NCI-H446 (cell line): ENCODE data around the gene VAPB.

Source experiments
- DNase-seq, 2 experiments: peaks; one replicate each; lab custom pipeline; 2025; lab: John Stamatoyannopoulos, UW

Gene VAPB

DNA sequence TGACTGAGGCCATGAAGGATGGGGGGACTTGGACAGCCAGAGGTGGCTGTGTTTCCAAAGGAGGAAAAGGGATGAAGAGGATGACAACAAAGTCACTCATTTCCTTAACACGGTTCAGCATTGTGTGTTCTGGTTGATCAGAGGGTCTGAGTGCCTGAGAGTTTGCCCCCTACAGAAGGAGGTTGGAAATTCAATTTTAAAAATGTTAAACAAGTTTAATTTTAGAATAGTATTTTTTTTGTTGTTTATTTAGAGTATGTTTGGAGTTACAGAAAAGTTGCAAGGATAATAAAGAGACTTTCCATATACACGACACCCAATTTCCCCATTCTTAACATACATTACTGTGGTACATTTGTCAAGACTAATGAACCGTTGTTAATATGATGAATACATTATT is 10.3 kb upstream of the VAPB start:
- no peak for DNase-seq

DNA sequence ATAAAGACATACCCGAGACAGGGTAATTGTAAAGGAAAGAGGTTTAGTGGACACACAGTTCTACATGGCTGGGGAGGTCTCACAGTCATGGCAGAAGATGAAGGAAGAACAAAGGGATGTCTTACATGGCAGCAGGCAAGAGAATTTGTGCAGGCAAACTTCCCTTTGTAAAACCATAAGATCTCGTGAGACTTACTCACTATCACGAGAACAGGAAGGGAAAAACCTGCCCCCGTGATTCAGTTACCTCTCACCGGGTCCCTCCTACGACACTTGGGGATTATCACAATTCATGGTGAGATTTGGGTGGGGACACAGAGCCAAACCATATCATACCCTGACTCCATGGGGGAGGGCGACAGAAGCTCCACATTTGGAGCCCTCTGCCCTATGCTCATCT is 7.4 kb upstream of the VAPB start:
- DNase-seq: no peak

- DNase-seq: no peak
Observed at GRCh38 chr20:58382096-58382495, 6.9 kb upstream of the VAPB start.

- DNase-seq: no peak
Observed at GRCh38 chr20:58384821-58385220, 4.2 kb upstream of the VAPB start.

GRCh38 chr20:58388028-58388601 is 914 bp upstream of the VAPB start:
- DNase-seq: no peak

- DNase-seq: peak; percentile 9 to 53
Observed at GRCh38 chr20:58389324-58389967, 417 bp downstream of the VAPB start.

- no peak for DNase-seq
Observed at GRCh38 chr20:58389968-58390658, 1.1 kb downstream of the VAPB start.

DNA sequence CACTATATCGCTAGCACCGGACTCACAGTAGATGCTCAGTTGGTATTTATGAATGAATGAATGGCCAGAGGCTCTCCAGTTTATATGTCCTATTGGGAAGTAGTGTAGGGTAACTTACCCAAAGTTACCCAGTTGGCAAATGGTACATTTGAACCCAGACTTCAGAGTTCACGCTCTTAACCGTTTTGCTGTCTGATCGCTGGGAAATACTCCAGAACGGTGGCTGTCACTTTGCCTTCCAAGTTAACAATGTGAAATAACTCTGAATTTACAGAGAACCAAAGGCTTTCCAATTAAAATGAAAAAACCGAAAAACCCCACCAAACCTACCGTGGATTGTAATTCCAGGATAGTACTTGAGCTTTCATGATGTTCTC is 1.6 kb downstream of the VAPB start:
- no peak for DNase-seq

- no peak for DNase-seq
Observed at GRCh38 chr20:58392286-58392685, 3.3 kb downstream of the VAPB start.

DNA sequence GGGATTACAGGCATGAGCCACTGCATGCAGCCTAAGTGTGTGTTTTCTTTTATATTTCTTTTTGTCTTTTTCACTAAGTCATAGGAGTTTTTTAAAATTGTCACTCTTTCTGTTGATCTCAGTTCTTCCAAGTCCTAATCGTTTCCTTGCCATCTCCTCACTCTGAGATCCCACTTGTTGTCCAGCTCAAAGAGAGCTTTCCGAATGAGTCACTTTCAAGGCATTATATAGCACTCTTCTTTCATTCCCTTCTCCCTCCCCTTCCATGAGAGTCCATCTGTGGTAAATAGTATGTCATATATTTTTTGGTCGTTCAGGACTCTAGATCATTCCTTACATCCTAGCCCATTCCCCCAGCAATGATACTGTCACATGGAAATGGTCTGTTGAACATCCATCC is 4.3 kb downstream of the VAPB start:
- DNase-seq: no peak

- no peak for DNase-seq
Observed at GRCh38 chr20:58394801-58395200, 5.8 kb downstream of the VAPB start.

DNA sequence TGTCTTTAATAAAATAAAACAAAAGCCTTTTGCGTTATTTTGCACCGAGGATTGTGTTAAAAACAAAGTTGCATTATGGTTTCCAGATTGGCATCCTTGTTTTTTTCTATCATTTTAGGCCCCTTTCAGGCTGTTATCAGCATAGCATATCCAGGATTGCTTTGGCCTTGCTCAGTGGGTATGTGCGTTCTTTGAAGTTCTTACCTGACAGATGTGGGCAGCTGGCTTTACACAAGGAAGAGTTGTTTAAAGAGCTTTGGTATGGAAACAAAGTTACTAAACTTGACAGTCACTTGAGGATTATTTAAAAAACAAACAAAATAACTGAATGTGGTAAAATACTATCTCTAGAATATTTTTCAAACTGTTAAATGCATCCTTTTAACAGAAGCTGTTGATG is 6.6 kb downstream of the VAPB start:
- no peak for DNase-seq

DNA sequence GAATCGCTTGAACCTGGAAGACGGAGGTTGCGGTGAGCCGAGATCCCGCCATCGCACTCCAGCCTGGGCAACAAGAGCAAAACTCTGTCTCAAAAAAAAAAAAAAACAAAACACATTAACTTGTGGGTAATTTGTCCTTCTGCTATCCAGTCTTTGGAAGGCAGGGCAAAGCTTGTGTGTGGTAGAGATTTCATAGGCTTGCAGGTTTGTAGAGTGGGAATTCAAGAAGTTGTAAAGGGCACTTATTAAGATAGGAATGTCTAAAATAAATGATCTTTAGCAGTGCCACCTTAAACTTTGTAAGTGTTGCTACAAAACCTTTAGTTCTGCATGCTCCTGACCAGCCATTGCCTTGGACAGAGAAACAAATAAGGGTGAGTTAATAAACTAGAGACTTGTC is 8.4 kb downstream of the VAPB start:
- DNase-seq: no peak

DNA sequence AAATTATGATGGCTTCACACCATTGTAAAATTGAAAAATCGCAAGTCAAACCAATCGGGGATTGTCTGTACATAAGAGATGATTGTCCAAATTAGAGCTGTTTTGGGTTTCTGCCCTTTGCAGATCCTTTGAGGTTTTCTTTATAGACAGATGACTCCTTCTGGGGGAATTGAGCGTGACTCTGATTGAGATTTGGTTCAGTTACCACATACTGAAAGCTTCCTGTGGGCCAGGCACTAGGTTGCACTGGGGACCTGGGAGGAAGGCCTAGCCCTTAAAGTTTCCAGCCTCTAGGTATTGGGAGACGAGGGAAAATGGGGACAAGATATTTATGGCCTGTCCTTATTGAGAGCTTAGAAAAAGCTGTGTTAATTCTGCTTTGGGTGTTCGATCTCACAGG is 9.2 kb downstream of the VAPB start:
- no peak for DNase-seq

DNA sequence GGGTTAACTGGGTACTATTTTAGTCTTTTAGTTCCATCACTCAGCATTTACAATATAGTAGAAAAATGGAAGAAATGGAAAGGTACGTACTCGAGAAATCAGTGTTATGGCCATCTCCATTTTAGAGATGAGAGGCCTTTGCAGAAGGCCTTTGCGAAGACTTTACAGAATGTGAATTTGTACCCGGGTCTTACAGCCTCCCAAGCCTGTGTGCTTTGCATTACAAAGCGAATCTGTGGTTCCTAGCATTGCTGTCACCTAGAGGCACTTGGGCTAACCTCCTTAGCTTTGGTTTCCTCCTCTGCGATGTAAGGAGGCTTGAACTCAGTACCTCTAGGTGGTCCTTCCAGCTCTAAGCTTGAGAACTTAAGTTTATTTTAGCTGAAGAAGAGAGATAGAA is 10.9 kb downstream of the VAPB start:
- no peak for DNase-seq

GRCh38 chr20:58401162-58401561 is 12.1 kb downstream of the VAPB start:
- DNase-seq: no peak

- DNase-seq: no peak
Observed at GRCh38 chr20:58402305-58402704, 13.3 kb downstream of the VAPB start.

DNA sequence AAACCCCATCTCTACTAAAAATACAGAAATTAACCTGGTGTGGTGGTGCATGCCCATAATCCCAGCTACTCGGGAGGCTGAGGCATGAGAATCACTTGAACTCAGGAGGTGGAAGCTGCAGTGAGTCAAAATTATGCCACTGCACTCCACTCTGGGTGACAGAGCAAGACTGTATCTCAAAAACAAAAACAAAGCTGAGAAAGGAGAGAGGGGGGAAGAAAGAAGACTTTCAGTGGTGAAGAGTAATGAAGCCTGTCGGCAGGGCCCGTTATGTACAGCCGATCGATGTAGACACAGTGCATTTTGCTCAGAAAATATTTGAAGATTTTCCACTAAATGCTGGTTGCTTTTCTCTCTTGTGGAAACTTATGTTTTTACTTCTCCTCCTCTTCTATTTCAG is 13.8 kb downstream of the VAPB start:
- no peak for DNase-seq

DNA sequence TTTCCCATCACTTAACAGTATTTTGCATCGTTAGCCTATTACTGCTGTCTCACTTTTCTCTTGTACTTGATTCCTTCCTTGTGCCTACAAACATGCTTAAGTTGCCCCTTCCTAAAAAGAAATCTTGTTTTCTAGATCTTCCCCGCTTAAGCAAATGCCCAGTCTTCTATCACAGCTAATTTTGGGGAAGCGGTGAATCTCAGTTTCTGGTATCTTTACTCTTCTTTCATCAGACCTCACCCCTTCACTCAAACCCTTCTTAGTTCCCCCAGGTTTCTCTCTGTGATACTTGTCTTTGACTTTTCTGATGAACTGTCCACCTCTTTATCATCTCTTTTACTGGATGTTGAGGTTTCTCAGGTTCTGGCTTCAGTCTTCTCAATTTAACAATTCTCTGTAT is 14.2 kb downstream of the VAPB start:
- no peak for DNase-seq

DNA sequence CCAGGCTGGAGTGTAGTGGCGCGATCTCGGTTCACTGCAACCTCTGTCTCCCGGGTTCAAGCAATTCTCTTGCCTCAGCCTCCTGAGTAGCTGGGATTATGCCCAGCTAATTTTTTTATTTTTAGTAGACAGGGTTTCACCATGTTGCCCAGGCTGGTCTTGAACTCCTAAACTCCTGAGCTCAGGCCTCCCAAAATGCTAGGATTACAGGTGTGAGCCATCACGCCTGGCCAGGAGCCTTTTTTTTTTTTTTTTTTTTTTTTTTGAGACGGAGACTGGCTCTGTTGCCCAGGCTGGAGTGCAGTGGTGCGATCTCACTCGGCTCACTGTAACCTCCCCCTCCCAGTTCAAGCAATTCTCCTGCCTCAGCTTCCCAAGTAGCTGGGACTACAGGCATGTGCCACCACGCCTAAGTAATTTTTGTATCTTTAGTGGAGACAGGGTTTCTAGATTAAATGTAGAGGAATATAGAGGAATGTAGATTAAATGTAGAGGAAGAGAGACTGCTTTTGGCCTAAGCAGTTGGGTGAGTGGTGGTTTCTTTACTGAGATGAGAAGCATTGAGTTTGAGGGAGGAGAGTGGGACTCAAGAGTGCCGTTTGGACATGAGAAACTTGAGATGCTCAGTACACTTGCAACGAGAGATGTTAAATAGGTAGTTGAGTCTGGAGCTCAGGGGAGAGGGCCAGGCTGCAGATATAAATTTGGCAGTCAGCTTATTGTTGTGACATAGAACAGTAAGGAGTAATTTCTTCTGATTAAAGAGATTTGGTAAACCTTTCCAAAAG is 16.7 kb downstream of the VAPB start:
- DNase-seq: no peak

DNA sequence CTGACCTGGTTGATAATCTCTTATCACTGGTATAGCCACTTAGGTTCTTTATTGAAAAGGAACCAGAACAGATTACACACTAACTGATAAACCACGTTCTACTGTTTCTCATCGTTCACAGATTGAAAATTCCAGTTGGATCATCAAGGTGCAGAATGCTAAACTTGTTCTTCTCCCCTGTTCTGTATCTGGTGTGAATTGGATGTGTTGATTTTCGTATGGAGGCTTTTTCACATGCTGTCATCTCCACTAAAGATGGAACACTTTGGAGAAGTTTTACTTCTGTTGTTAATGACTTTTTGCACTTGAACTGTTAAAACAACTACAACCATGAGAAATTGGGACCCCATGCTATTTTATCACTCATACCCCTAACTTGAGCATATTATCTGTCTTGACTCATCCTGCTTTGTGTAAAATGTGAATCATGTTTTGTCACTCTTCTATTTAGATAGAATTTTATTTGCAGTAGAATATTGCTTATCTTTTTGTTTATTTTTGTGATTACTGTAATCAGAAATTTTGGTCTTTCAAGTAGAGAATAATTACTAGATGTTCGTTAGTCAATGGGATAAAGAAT is 17.5 kb downstream of the VAPB start:
- no peak for DNase-seq

- no peak for DNase-seq
Observed at GRCh38 chr20:58407201-58407873, 18.3 kb downstream of the VAPB start.
